ENCODE results near the gene ST6GALNAC1.

The ST6GALNAC1 gene

DNA sequence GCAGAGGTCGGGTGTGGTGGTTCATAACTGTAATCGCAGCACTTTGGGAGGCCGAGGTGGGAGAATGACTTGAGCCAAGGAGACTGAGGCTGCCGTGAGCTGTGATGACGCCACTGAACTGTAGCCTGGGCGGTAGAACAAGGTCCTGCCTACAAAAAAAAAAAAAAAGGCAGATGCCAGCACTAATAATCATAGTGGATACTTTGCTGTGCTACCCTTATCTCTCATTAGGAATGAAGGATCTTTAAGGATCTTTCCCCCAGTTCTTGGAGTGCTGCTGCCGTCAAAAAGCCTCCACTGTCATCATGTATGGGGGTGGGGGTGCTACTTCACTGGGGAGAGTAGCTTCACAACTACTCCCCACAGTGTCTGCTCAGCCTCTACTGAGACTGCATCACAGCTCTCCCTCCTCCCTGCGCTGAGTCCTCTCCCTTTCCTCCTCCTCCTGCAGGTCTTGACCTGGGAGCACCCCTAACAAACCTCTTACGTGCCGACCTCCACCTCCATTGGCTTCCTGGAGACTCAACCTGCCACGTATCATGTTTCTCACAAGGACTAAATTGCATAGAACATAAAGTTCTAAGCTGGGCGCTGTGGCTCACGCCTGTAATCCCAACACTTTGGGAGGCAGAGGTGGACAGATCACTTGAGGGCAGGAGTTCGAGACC is 24.4 kb upstream of the ST6GALNAC1 start:
- H3K27me3 ChIP-seq (ENCODE audit: low read length), result no peaks in the 10 kb centered on the region
- no peak overlapping the region for H3K9ac ChIP-seq (ENCODE audit: low read length)
- no peaks in the 10 kb centered on the region for H3K9me2 ChIP-seq (replicated peaks; ENCODE audit: insufficient read depth, low read length)
- H4K20me1 ChIP-seq (ENCODE audit: low read depth, low read length), result no peaks in the 10 kb centered on the region
- TF ChIP-seq EZH2phosphoT487 (conservative IDR thresholded peaks at IDR 0.05; ENCODE audit: low read length), result no peak
- TF ChIP-seq, protein P1, sequence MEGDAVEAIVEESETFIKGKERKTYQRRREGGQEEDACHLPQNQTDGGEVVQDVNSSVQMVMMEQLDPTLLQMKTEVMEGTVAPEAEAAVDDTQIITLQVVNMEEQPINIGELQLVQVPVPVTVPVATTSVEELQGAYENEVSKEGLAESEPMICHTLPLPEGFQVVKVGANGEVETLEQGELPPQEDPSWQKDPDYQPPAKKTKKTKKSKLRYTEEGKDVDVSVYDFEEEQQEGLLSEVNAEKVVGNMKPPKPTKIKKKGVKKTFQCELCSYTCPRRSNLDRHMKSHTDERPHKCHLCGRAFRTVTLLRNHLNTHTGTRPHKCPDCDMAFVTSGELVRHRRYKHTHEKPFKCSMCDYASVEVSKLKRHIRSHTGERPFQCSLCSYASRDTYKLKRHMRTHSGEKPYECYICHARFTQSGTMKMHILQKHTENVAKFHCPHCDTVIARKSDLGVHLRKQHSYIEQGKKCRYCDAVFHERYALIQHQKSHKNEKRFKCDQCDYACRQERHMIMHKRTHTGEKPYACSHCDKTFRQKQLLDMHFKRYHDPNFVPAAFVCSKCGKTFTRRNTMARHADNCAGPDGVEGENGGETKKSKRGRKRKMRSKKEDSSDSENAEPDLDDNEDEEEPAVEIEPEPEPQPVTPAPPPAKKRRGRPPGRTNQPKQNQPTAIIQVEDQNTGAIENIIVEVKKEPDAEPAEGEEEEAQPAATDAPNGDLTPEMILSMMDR (IDR thresholded peaks at IDR 0.05; ENCODE audit: insufficient read depth, low read length, poor library complexity, severe bottlenecking), result no peak
- no peak overlapping the region for H3K4me2 ChIP-seq (ENCODE audit: low read depth, low read length, poor library complexity, severe bottlenecking)
- H3K27ac ChIP-seq (ENCODE audit: low read depth, low read length), result no peak overlapping the region
- H3F3A ChIP-seq (ENCODE audit: insufficient read depth), result no peaks in the 10 kb centered on the region
- H3K9me3 ChIP-seq (ENCODE audit: insufficient read depth, low read length), result no peaks in the 10 kb centered on the region
- H3K36me3 ChIP-seq (ENCODE audit: low read length), result no peaks in the 10 kb centered on the region
- H3K79me2 ChIP-seq (ENCODE audit: insufficient read depth, low read length), result no peaks in the 10 kb centered on the region
- no peak overlapping the region for H3K4me3 ChIP-seq (ENCODE audit: insufficient read depth, low read length, poor library complexity, severe bottlenecking)
- H2AFZ ChIP-seq (ENCODE audit: low read depth, low read length, severe bottlenecking), result no peak overlapping the region

DNA sequence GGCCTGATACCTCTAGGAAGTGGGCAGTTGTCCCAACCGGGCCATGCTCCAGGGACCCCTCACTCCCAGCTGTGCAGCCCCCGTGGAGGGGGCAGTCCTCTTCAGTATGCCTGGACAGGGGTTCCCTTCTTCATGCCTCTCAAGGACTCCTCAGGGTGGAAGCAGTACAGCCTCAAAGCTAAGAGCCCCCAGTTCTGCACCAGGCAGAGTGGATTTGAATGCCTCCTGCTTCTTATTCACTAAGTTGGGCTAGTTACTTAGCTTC is 23.9 kb upstream of the ST6GALNAC1 start:
- H3K4me2 ChIP-seq (ENCODE audit: low read depth, low read length, poor library complexity, severe bottlenecking), result no peak overlapping the region
- no peak overlapping the region for H3K4me3 ChIP-seq (ENCODE audit: insufficient read depth, low read length, poor library complexity, severe bottlenecking)
- H3K9ac ChIP-seq (ENCODE audit: low read length), result no peak overlapping the region
- H3K9me3 ChIP-seq (ENCODE audit: insufficient read depth, low read length), result no peaks in the 10 kb centered on the region
- TF ChIP-seq EZH2phosphoT487 (conservative IDR thresholded peaks at IDR 0.05; ENCODE audit: low read length), result no peak
- TF ChIP-seq, protein P1 (IDR thresholded peaks at IDR 0.05; ENCODE audit: insufficient read depth, low read length, poor library complexity, severe bottlenecking), result no peak
- H4K20me1 ChIP-seq (ENCODE audit: low read depth, low read length), result no peaks in the 10 kb centered on the region
- H3K27ac ChIP-seq (ENCODE audit: low read depth, low read length), result no peak overlapping the region
- H3K9me2 ChIP-seq (replicated peaks; ENCODE audit: insufficient read depth, low read length), result no peaks in the 10 kb centered on the region
- H3F3A ChIP-seq (ENCODE audit: insufficient read depth), result no peaks in the 10 kb centered on the region
- no peaks in the 10 kb centered on the region for H3K27me3 ChIP-seq (ENCODE audit: low read length)
- no peaks in the 10 kb centered on the region for H3K79me2 ChIP-seq (ENCODE audit: insufficient read depth, low read length)
- no peaks in the 10 kb centered on the region for H3K36me3 ChIP-seq (ENCODE audit: low read length)
- H2AFZ ChIP-seq (ENCODE audit: low read depth, low read length, severe bottlenecking), result no peak overlapping the region

DNA sequence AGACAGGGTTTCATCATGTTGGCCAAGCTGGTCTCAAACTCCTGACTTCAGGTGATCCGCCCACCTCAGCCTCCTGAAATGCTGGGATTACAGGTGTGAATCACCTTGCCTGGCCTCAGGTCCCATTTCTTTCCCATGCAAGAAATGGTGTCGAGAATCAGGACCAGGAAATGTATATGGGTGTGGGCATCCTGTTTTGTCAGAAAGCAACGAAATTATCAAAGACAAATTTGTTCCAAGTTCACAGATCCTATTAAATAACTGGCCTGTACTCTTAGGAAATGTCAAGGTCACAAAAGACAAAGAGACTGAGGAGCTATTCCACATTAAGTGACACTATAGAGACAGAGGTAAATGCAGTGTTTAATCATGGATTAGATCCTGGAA is 17.1 kb upstream of the ST6GALNAC1 start:
- Histone ChIP-seq H3K36me3 (ENCODE audit: low read length) (no peaks in the 10 kb centered on the region), H3K4me3 (ENCODE audit: insufficient read depth, low read length, poor library complexity, severe bottlenecking) (no peak overlapping the region), H3K27ac (ENCODE audit: low read depth, low read length) (no peak overlapping the region), H3K9me3 (ENCODE audit: insufficient read depth, low read length) (no peaks in the 10 kb centered on the region), H3K27me3 (ENCODE audit: low read length) (no peaks in the 10 kb centered on the region), H4K20me1 (ENCODE audit: low read depth, low read length) (no peaks in the 10 kb centered on the region), H3K79me2 (ENCODE audit: insufficient read depth, low read length) (no peaks in the 10 kb centered on the region), H3F3A (ENCODE audit: insufficient read depth) (no peaks in the 10 kb centered on the region), H2AFZ (ENCODE audit: low read depth, low read length, severe bottlenecking) (no peak overlapping the region), H3K4me2 (ENCODE audit: low read depth, low read length, poor library complexity, severe bottlenecking) (no peak overlapping the region), H3K9ac (ENCODE audit: low read length) (no peak overlapping the region), H3K9me2 (replicated peaks; ENCODE audit: insufficient read depth, low read length) (no peaks in the 10 kb centered on the region)
- TF ChIP-seq, protein P1 (IDR thresholded peaks at IDR 0.05; ENCODE audit: insufficient read depth, low read length, poor library complexity, severe bottlenecking), result no peak
- TF ChIP-seq EZH2phosphoT487 (conservative IDR thresholded peaks at IDR 0.05; ENCODE audit: low read length), result no peak
